ENCODE data around the gene TRPT1. TPM values are rescaled to one million over a fixed set of nuclear protein-coding genes. Genes with fewer than 3 reads are reported as not detected.

TRPT1 gene
- total and polyA plus RNA-seq, 9 of the 15 experiments (the other 6 are each of a cell fraction or from before 2014, with no cell fraction given) = 4.6 to 41.7 (median 23.1) TPM

GRCh38 chr11:64207256-64208085, 18.5 kb downstream of the TRPT1 start (continued):
- TF ChIP-seq, protein P1, sequence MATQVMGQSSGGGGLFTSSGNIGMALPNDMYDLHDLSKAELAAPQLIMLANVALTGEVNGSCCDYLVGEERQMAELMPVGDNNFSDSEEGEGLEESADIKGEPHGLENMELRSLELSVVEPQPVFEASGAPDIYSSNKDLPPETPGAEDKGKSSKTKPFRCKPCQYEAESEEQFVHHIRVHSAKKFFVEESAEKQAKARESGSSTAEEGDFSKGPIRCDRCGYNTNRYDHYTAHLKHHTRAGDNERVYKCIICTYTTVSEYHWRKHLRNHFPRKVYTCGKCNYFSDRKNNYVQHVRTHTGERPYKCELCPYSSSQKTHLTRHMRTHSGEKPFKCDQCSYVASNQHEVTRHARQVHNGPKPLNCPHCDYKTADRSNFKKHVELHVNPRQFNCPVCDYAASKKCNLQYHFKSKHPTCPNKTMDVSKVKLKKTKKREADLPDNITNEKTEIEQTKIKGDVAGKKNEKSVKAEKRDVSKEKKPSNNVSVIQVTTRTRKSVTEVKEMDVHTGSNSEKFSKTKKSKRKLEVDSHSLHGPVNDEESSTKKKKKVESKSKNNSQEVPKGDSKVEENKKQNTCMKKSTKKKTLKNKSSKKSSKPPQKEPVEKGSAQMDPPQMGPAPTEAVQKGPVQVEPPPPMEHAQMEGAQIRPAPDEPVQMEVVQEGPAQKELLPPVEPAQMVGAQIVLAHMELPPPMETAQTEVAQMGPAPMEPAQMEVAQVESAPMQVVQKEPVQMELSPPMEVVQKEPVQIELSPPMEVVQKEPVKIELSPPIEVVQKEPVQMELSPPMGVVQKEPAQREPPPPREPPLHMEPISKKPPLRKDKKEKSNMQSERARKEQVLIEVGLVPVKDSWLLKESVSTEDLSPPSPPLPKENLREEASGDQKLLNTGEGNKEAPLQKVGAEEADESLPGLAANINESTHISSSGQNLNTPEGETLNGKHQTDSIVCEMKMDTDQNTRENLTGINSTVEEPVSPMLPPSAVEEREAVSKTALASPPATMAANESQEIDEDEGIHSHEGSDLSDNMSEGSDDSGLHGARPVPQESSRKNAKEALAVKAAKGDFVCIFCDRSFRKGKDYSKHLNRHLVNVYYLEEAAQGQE (IDR thresholded peaks at IDR 0.05; ENCODE audit: borderline replicate concordance) = no peak
- TF ChIP-seq, protein P1 (CRISPR knock-in tag; IDR thresholded peaks at IDR 0.05; ENCODE audit: low read depth) = no peak; the same call in 1 of the 2 replicates
- TF ChIP-seq ZNF133 (CRISPR knock-in tag; IDR thresholded peaks at IDR 0.05) = no peak
- peak; percentile 86 for TF ChIP-seq DPF2 (IDR thresholded peaks at IDR 0.05)
- peak; percentile 81 for TF ChIP-seq BRD9 (IDR thresholded peaks at IDR 0.05; ENCODE audit: low read depth, partially characterized antibody)
